Retinal pigment epithelial cell (primary cell): ENCODE measurements around the gene MBD5.

Source experiments
- DNase-seq: peaks from one replicate; pipeline ENCODE4 v3.0.0-alpha.2; 2010; ENCODE audit warnings: low read depth
- H3K4me3 ChIP-seq: 2 replicates; pipeline ENCODE4 v1.5.1; 2011; ENCODE audit warnings: mild to moderate bottlenecking, low read length, control low read depth, moderate library complexity
- TF ChIP-seq, protein P1 (sequence below): conservative IDR thresholded peaks from 2 replicates; pipeline ENCODE4 v1.5.1; 2011; ENCODE audit warnings: low read depth, low read length, control low read depth, inconsistent platforms

The MBD5 gene

GRCh38 chr2:148486655-148487054 is 465.8 kb downstream of the MBD5 start:
- DNase-seq, result no peak
- TF ChIP-seq, protein P1, sequence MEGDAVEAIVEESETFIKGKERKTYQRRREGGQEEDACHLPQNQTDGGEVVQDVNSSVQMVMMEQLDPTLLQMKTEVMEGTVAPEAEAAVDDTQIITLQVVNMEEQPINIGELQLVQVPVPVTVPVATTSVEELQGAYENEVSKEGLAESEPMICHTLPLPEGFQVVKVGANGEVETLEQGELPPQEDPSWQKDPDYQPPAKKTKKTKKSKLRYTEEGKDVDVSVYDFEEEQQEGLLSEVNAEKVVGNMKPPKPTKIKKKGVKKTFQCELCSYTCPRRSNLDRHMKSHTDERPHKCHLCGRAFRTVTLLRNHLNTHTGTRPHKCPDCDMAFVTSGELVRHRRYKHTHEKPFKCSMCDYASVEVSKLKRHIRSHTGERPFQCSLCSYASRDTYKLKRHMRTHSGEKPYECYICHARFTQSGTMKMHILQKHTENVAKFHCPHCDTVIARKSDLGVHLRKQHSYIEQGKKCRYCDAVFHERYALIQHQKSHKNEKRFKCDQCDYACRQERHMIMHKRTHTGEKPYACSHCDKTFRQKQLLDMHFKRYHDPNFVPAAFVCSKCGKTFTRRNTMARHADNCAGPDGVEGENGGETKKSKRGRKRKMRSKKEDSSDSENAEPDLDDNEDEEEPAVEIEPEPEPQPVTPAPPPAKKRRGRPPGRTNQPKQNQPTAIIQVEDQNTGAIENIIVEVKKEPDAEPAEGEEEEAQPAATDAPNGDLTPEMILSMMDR, result no peak
- no peak overlapping the region for H3K4me3 ChIP-seq

GRCh38 chr2:148487439-148487838 is 466.5 kb downstream of the MBD5 start:
- H3K4me3 ChIP-seq, result no peak overlapping the region
- DNase-seq, result no peak
- TF ChIP-seq, protein P1, result no peak

GRCh38 chr2:148490840-148491439 is 470.0 kb downstream of the MBD5 start:
- H3K4me3 ChIP-seq, result no peak overlapping the region
- no peak for DNase-seq
- TF ChIP-seq, protein P1, result no peak

DNA sequence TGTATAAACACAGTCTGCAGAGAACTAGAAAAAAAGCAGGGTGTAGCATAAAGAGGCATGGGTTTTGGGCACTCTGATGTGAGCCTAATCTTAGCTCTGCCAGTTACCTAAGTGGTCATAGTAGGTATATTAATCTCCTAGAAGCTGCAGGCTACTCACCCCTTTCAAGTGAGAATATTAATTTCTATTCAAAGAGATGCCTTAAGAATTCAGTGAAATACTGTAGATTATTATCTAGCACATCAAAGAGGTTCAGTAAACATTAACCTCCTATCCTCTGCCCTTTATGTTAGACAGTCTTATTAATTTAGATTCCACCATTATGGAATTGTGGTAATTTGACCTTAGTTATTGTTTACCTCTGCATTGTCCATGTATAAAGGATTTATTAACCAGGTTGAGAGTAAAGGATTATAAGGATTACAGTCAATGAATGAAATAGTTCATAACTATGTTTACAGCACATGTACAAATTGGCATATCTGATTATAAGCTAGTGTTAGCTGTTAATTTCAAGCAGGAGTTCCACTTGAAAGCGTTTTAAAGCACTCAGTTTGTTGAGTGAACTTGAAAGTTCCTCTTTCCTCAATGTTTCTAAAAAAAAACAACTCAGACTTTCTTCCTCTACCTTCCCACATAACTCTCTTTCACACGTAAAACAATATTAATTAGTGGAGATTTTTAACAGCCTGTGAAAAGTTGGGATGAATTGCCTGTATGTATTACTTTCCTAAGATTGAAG is 473.1 kb downstream of the MBD5 start:
- no peak for DNase-seq
- TF ChIP-seq, protein P1, result no peak
- H3K4me3 ChIP-seq, result no peak overlapping the region

DNA sequence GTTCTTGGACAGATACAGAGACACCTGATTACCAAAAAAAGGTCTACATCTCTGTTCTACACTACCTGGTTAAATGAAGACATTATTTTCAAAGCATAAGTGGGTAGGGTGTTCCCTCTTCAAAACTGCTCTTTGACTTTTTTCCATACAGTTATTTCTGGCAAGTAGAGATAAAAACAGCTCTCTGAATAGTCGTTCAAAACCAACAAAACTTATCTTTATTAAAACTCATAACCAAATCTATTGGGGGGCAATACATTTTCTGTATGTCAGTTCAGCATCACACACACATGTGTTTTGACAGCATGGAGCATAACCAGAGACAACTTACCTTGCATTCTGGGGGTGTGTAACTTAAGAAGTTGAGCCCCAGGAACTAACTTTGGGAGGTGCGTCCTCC is 474.7 kb downstream of the MBD5 start:
- no peak for DNase-seq
- TF ChIP-seq, protein P1, result no peak
- H3K4me3 ChIP-seq, result no peak overlapping the region

GRCh38 chr2:148501545-148501944 is 480.7 kb downstream of the MBD5 start:
- DNase-seq, result no peak
- no peak overlapping the region for H3K4me3 ChIP-seq
- TF ChIP-seq, protein P1, result no peak

DNA sequence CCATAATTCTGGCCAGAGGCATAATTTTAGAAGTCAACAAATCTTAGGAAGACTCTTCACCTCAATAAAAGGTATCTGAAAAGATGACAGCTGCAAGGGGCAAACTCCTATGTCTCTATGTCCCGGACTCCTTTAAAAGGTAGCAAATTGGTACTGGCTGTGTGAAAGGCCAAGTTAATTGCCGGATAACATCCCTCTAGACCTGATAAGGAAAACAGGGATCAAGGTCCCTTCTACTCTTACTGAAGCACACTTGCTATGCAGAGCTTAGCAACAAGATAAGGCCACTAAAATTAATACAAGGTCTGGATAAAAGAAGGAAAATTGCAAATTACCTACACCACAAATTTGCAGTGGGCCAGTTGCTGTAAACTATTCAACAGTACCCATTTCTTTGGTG is 482.6 kb downstream of the MBD5 start:
- no peak overlapping the region for H3K4me3 ChIP-seq
- TF ChIP-seq, protein P1, result no peak
- no peak for DNase-seq
